HG03135 (cell line): ENCODE data around the gene GHRH.

Experiments
- ATAC-seq: cut with Tn5 transposase; IDR thresholded peaks from one replicate; pipeline ENCODE4 v1.9.1; 2021; ENCODE audit warnings: mild to moderate bottlenecking, moderate library complexity; ENCODE audit not compliant: unreplicated experiment

Gene GHRH

GRCh38 chr20:37209661-37210314 lies 51.8 kb downstream of the GHRH start:
- ATAC-seq, result no peak

- no peak for ATAC-seq
Observed at GRCh38 chr20:37209193-37209592, 52.4 kb downstream of the GHRH start.

- no peak for ATAC-seq
Observed at GRCh38 chr20:37207171-37207570, 54.4 kb downstream of the GHRH start.

GRCh38 chr20:37205794-37206193 lies 55.8 kb downstream of the GHRH start:
- no peak for ATAC-seq

- ATAC-seq, result no peak
Observed at GRCh38 chr20:37205130-37205529, 56.5 kb downstream of the GHRH start.

GRCh38 chr20:37204056-37204455 lies 57.6 kb downstream of the GHRH start:
- no peak for ATAC-seq

- no peak for ATAC-seq
Observed at GRCh38 chr20:37202267-37202943, 59.2 kb downstream of the GHRH start.

GRCh38 chr20:37201827-37202162 lies 59.8 kb downstream of the GHRH start:
- ATAC-seq, result no peak
